GM12878 (cell line): ENCODE measurements around the gene EBPL. TPM values are rescaled to one million over a fixed set of nuclear protein-coding genes. Genes with fewer than 3 reads are reported as not detected.

ENCODE experiments used
- ATAC-seq: fragments of 200-7000 bp; cut with Tn5 transposase; 3 replicates; pipeline ENCODE4 v1.9.1; 2020; ENCODE audit warnings: mild to moderate bottlenecking, moderate library complexity
- BruUV-seq: library from RNA; stranded (reverse); fragments of 400-500 nt; replicated peaks from 2 replicates; lab custom pipeline; 2021; lab: Mats Ljungman, UMichigan
- CTCF ChIA-PET: fragments of 300-600 bp; sonication (Branson Sonifier 250); formaldehyde crosslinking; extraction: SDS; loops from one replicate; lab custom pipeline; 2021; ENCODE audit warnings: inconsistent platforms; lab: Yijun Ruan, JAX
- POLR2A ChIA-PET: fragments of 350-600 bp; formaldehyde crosslinking; extraction: SDS; loops from one replicate; lab custom pipeline; 2021; ENCODE audit warnings: inconsistent platforms; lab: Charles Lee
- RAD21 ChIA-PET: fragments of 300-600 bp; sonication (Branson Sonifier 250); formaldehyde crosslinking; loops from one replicate; lab custom pipeline; 2023; ENCODE audit warnings: antibody characterized with exemption; ENCODE audit not compliant: unreplicated experiment; lab: Charles Lee
- SMC1A ChIA-PET: fragments of 300-600 bp; sonication (Branson Sonifier 250); formaldehyde crosslinking; loops from one replicate; lab custom pipeline; 2023; ENCODE audit not compliant: unreplicated experiment, uncharacterized antibody; lab: Charles Lee
- DNase-seq: peaks from one replicate; pipeline ENCODE4 v3.0.0-alpha.2; 2011; ENCODE audit warnings: low read depth, low spot score
- FAIRE-seq: peaks from 3 replicates; lab custom pipeline; 2011; peaks lifted over from hg19 to GRCh38; lab: Jason Lieb, UNC
- H2AFZ ChIP-seq: 2 replicates; pipeline ENCODE4 v1.6.0; 2011; ENCODE audit warnings: low read depth, low read length, control low read depth; ENCODE audit not compliant: control insufficient read depth
- H3K27ac ChIP-seq: 2 replicates; pipeline ENCODE4 v1.5.1; 2011; ENCODE audit warnings: control low read depth; ENCODE audit not compliant: control insufficient read depth, insufficient read depth
- H3K27me3 ChIP-seq, 2 experiments: replicated peaks in 1 of 2; 2 replicates each; pipeline versions ENCODE4 v1.6.0 to v1.6.1; 2011; ENCODE audit warnings: low read length in 1 of 2; ENCODE audit not compliant: control insufficient read depth in 2 of 2, insufficient read depth in 2 of 2
- H3K36me3 ChIP-seq, 2 experiments: 2 replicates each; pipeline ENCODE4 v1.5.1; 2011; ENCODE audit warnings: low read length in 1 of 2; ENCODE audit not compliant: control insufficient read depth in 2 of 2, insufficient read depth in 2 of 2
- H3K4me1 ChIP-seq: 2 replicates; pipeline ENCODE4 v1.6.1; 2011; ENCODE audit warnings: mild to moderate bottlenecking, low read length, moderate library complexity, mixed read lengths; ENCODE audit not compliant: control insufficient read depth, insufficient read depth
- H3K4me2 ChIP-seq: 2 replicates; pipeline ENCODE4 v1.6.0; 2011; ENCODE audit warnings: control low read depth; ENCODE audit not compliant: control insufficient read depth, insufficient read depth
- H3K4me3 ChIP-seq: fragments of 200-600 bp; sonication (generic); 2 replicates; pipeline ENCODE4 v1.5.1; 2016
- H3K79me2 ChIP-seq: 2 replicates; pipeline ENCODE4 v1.6.0; 2011; ENCODE audit warnings: low read length; ENCODE audit not compliant: control insufficient read depth, insufficient read depth
- H3K9ac ChIP-seq: 2 replicates; pipeline ENCODE4 v1.8.0; 2011; ENCODE audit warnings: low read length, control low read depth, mixed read lengths; ENCODE audit not compliant: control insufficient read depth, insufficient read depth
- H3K9me3 ChIP-seq: replicated peaks from 3 replicates; pipeline ENCODE4 v1.5.1; 2011; ENCODE audit warnings: mild to moderate bottlenecking, low read length; ENCODE audit not compliant: control insufficient read depth, insufficient read depth
- H4K20me1 ChIP-seq: 2 replicates; pipeline ENCODE4 v1.6.0; 2011; ENCODE audit not compliant: control insufficient read depth, insufficient read depth
- BHLHE40 ChIP-seq, 2 experiments: fragments of 450-650 bp in 1 of 2; IDR thresholded peaks; 2 replicates each; pipeline ENCODE4 v1.6.1; 2011 to 2017; ENCODE audit warnings: low read depth in 2 of 2, borderline replicate concordance in 1 of 2, improper control_type of control experiment in 1 of 2, low read length in 1 of 2, mild to moderate bottlenecking in 1 of 2
- CREM ChIP-seq: IDR thresholded peaks from 2 replicates; pipeline ENCODE4 v1.6.1; 2014; ENCODE audit warnings: antibody characterized with exemption, low read depth
- DPF2 ChIP-seq: fragments of 450-650 bp; IDR thresholded peaks from 2 replicates; pipeline ENCODE4 v1.6.1; 2017; ENCODE audit warnings: mild to moderate bottlenecking
- FOS ChIP-seq: IDR thresholded peaks from 3 replicates; pipeline ENCODE4 v1.6.1; 2011; ENCODE audit warnings: borderline replicate concordance; ENCODE audit not compliant: insufficient read length; ENCODE audit errors: extremely low read depth
- KLF5 ChIP-seq: fragments of 450-650 bp; IDR thresholded peaks from 2 replicates; pipeline ENCODE4 v1.6.1; 2014; ENCODE audit warnings: mild to moderate bottlenecking; ENCODE audit not compliant: partially characterized antibody
- NR2F1 ChIP-seq: fragments of 450-650 bp; conservative IDR thresholded peaks from 2 replicates; pipeline ENCODE4 v1.6.1; 2017; ENCODE audit warnings: mild to moderate bottlenecking
- SIN3A ChIP-seq: IDR thresholded peaks from 2 replicates; pipeline ENCODE4 v1.6.1; 2012; ENCODE audit warnings: low read depth, low read length, improper control_type of control experiment
- SMAD1 ChIP-seq: fragments of 450-650 bp; IDR thresholded peaks from 2 replicates; pipeline ENCODE4 v1.6.1; 2018; ENCODE audit warnings: mild to moderate bottlenecking, low read depth; ENCODE audit not compliant: partially characterized antibody
- ZZZ3 ChIP-seq: IDR thresholded peaks from 2 replicates; pipeline ENCODE4 v1.6.1; 2011; ENCODE audit warnings: low read depth; ENCODE audit not compliant: control insufficient read depth, insufficient read length
- WGBS: methylation state at CpG from one replicate; pipeline ENCODE4 v1.1.6; 2016; ENCODE audit warnings: low lambda C conversion rate; ENCODE audit not compliant: insufficient replicate concordance, insufficient coverage; ENCODE audit errors: missing lambda C conversion rate; 5-methylcytosine and 5-hydroxymethylcytosine counted together
- in situ Hi-C: fragments of 300-500 bp; cut with MboI; formaldehyde crosslinking; loops from 9 replicates; pipeline ENCODE4 v1.14.3; 2018; ENCODE audit warnings: mixed read lengths
- intact Hi-C: fragments of 100-400 bp; cut with micrococcal nuclease; formaldehyde crosslinking; loops from one replicate; pipeline ENCODE4 v1.14.2; 2022; ENCODE audit not compliant: unreplicated experiment
- polyA plus RNA-seq, 11 experiments: library from polyadenylated mRNA; depleted of rRNA in 4 of 11; unstranded in 6 of 11; stranded (reverse) in 5 of 11; fragments of >200 nt; fragmentation: Nextera tagmentation in 4 of 11; fragmentation: Illumina TruSeq in 1 of 11; extraction: Ambion mirVana in 4 of 11; extraction: Trizol in 1 of 11; gene quantifications; 1 replicate in 1 of 11; 2 replicates in 10 of 11; pipeline versions ENCODE4 v1.2.1 to v1.2.3, GENCODE V29; 2011 to 2016; ENCODE audit warnings: inconsistent platforms in 2 of 11, missing spikeins in 2 of 11, low read depth in 1 of 11
- total RNA-seq, 4 experiments: library from RNA; depleted of rRNA in 3 of 4; stranded (reverse); fragments of >200 nt in 3 of 4; fragmentation: Illumina TruSeq in 1 of 4; extraction: Trizol in 1 of 4; gene quantifications; 2 replicates each; pipeline versions ENCODE4 v1.2.1 to v1.2.3, GENCODE V29; 2013 to 2021
- TF ChIP-seq, protein P1 (sequence below): fragments of 450-650 bp; formaldehyde crosslinking; IDR thresholded peaks from 2 replicates; pipeline ENCODE4 v1.5.0; 2022; ENCODE audit warnings: mild to moderate bottlenecking, missing genetic modification characterization

The EBPL gene
- total and polyA plus RNA-seq, 10 of the 15 experiments (the other 5 are each of a cell fraction or from before 2014, with no cell fraction given): 6.2 to 72.8 (median 43.5) TPM

DNA sequence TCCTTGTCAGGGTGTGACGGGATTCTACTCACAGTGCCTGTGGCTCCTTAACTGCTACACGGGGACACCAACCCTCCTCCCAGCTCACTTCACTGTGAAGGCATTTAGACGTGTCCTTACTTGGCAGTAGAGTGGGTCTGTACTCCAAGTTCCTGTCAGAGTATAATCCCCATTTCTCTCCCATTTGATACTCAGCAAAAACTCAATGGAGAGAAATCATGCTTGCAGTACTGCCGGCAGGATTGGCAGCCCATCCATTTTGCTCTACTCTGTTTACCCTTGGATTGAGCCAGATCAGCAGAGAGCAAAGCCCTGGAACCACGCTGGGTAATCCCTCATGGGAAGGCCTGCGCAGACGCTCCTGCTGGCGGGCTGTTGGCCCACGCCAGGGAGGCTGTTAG lies 34.0 kb downstream of the EBPL start:
- no peak for TF ChIP-seq FOS
- no peak for TF ChIP-seq DPF2
- H4K20me1 ChIP-seq: no peaks in the 10 kb centered on the region
- FAIRE-seq (no peak), DNase-seq (no peak), ATAC-seq (no peak)
- no peak overlapping the region for H3K27ac ChIP-seq
- ChIA-PET POLR2A (interaction anchor here (0.5 kb wide), 1 partner anchor 400 kb away, joined by 5 read pairs; no protein-coding TSS in a partner anchor), RAD21 (no interaction called here), CTCF (no interaction called here), SMC1A (no interaction called here)
- intact Hi-C loops (no loop called here), in situ Hi-C loops (loop anchor here (25.0 kb wide), 1 partner anchor 1405 kb away; no protein-coding TSS in a partner anchor)
- no peaks in the 10 kb centered on the region for H3K79me2 ChIP-seq
- H3K4me1 ChIP-seq: no peaks in the 10 kb centered on the region
- H2AFZ ChIP-seq: no peak overlapping the region
- no peak overlapping the region for H3K9ac ChIP-seq
- no peak overlapping the region for H3K4me3 ChIP-seq
- no TSS peak for BruUV-seq
- no peak overlapping the region for H3K4me2 ChIP-seq
- 0 out of 4 replicates have a peak, but pooled peaks cover 0 to 4% of the 10 kb centered on the region in 2 experiments for H3K36me3 ChIP-seq
- no peaks in the 10 kb centered on the region for H3K27me3 ChIP-seq
- whole genome bisulfite sequencing: 97% methylated on average over 9 of the region's 9 CpGs
- no peaks in the 10 kb centered on the region for H3K9me3 ChIP-seq

DNA sequence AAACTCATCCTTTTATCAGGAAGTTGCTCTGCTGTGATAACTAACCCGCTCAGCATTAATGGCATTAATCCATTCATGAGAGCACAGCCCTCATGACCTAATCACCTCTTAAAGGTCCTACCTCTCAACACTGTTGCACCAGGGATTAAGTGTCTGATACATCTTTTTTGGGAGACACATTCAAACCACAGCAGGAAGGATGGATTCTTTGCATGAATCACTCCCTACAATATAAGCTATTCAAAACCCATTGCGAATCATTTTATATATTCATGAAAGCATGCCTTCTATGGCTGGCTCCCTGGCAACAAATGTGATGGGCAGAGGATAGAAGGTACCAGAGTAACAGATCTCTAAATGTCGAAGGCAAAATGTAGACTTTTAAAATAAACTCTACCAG lies 35.4 kb downstream of the EBPL start:
- BruUV-seq: no TSS peak

More for the DNA sequence above, 35.4 kb downstream of the EBPL start:
- Histone ChIP-seq H3K27ac (no peak overlapping the region), H3K27me3 (no peaks in the 10 kb centered on the region), H3K79me2 (no peaks in the 10 kb centered on the region), H2AFZ (no peak overlapping the region), H4K20me1 (no peaks in the 10 kb centered on the region), H3K4me3 (no peak overlapping the region), H3K36me3 (0 out of 4 replicates have a peak, but pooled peaks cover 0 to 2% of the 10 kb centered on the region in 2 experiments), H3K4me1 (no peaks in the 10 kb centered on the region), H3K4me2 (no peak overlapping the region), H3K9ac (no peak overlapping the region)
- DNase-seq (no peak), ATAC-seq (no peak), FAIRE-seq (no peak)
- ChIA-PET POLR2A (no interaction called here), CTCF (no interaction called here)
- WGBS: 99% methylated on average over 3 of the region's 3 CpGs
- TF ChIP-seq ZZZ3 (no peak), CREM (no peak), SMAD1 (no peak), NR2F1 (no peak), SIN3A (no peak), BHLHE40 (IDR thresholded peaks at IDR 0.05; ENCODE audit: borderline replicate concordance in 1 of 2, low read depth in 2 of 2, low read length in 1 of 2) (no peak), KLF5 (no peak)
- TF ChIP-seq, protein P1, sequence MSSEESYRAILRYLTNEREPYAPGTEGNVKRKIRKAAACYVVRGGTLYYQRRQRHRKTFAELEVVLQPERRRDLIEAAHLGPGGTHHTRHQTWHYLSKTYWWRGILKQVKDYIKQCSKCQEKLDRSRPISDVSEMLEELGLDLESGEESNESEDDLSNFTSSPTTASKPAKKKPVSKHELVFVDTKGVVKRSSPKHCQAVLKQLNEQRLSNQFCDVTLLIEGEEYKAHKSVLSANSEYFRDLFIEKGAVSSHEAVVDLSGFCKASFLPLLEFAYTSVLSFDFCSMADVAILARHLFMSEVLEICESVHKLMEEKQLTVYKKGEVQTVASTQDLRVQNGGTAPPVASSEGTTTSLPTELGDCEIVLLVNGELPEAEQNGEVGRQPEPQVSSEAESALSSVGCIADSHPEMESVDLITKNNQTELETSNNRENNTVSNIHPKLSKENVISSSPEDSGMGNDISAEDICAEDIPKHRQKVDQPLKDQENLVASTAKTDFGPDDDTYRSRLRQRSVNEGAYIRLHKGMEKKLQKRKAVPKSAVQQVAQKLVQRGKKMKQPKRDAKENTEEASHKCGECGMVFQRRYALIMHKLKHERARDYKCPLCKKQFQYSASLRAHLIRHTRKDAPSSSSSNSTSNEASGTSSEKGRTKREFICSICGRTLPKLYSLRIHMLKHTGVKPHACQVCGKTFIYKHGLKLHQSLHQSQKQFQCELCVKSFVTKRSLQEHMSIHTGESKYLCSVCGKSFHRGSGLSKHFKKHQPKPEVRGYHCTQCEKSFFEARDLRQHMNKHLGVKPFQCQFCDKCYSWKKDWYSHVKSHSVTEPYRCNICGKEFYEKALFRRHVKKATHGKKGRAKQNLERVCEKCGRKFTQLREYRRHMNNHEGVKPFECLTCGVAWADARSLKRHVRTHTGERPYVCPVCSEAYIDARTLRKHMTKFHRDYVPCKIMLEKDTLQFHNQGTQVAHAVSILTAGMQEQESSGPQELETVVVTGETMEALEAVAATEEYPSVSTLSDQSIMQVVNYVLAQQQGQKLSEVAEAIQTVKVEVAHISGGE (CRISPR knock-in tag): no peak
- TF ChIP-seq, all 136 proteins: peak for 0
- intact Hi-C loops (no loop called here), in situ Hi-C loops (loop anchor here (25.0 kb wide), 1 partner anchor 1406 kb away; no protein-coding TSS in a partner anchor)
- H3K9me3 ChIP-seq: no peaks in the 10 kb centered on the region
- SMC1A ChIA-PET: interaction anchor here (0.6 kb wide), 1 partner anchor 145 kb away, joined by 3 read pairs; no protein-coding TSS in a partner anchor
- RAD21 ChIA-PET: no interaction called here
